Cardiac muscle cell (in vitro differentiated cells and primary cell): ENCODE results near the gene IFT122. TPM values are rescaled to one million over a fixed set of nuclear protein-coding genes. Genes with fewer than 3 reads are reported as not detected.

Experiments used
- DNase-seq, 2 donors: peaks; one replicate each; pipeline versions ENCODE4 v3.0.0 to v3.0.0-alpha.2; 2010 to 2017; ENCODE audit warnings: low read depth in 1 of 2, low spot score in 1 of 2
- H3K27ac ChIP-seq: fragments of 200-600 bp; sonication (generic); 2 replicates; pipeline ENCODE4 v1.5.1; 2016
- H3K27me3 ChIP-seq: fragments of 200-600 bp; sonication (generic); 2 replicates; pipeline ENCODE4 v1.6.0; 2016; ENCODE audit warnings: control low read depth
- H3K36me3 ChIP-seq: fragments of 200-600 bp; sonication (generic); 2 replicates; pipeline ENCODE4 v1.5.1; 2016; ENCODE audit warnings: control low read depth
- H3K4me1 ChIP-seq: fragments of 200-600 bp; sonication (generic); 2 replicates; pipeline ENCODE4 v1.8.1; 2017; ENCODE audit warnings: low read depth, mild to moderate bottlenecking, mixed run types
- H3K4me3 ChIP-seq: fragments of 200-600 bp; sonication (generic); 2 replicates; pipeline ENCODE4 v1.5.1; 2016; ENCODE audit warnings: mild to moderate bottlenecking
- H3K9me3 ChIP-seq: fragments of 200-600 bp; sonication (generic); 2 replicates; pipeline ENCODE4 v1.5.1; 2017; ENCODE audit warnings: low read depth, mild to moderate bottlenecking, control low read depth
- CTCF ChIP-seq: IDR thresholded peaks from 2 replicates; pipeline ENCODE4 v1.5.1; 2012; ENCODE audit warnings: low read depth, mild to moderate bottlenecking, low read length
- polyA plus RNA-seq: library from polyadenylated mRNA; unstranded; fragments of >200 nt; fragmentation: Nextera tagmentation; extraction: Ambion mirVana; gene quantifications from 2 replicates; pipeline ENCODE4 v1.2.1, GENCODE V29; 2016
- total RNA-seq: library from RNA; depleted of rRNA; stranded (reverse); fragments of >200 nt; gene quantifications from 2 replicates; pipeline ENCODE4 v1.2.3, GENCODE V29; 2016

The IFT122 gene
- total and polyA plus RNA-seq, 2 experiments from 2014 or later: 21.9 to 31.5 TPM

GRCh38 chr3:129505341-129505740 lies 65.3 kb downstream of the IFT122 start:
- H3K9me3 ChIP-seq: no peaks in the 10 kb centered on the region
- H3K36me3 ChIP-seq: no peaks in the 10 kb centered on the region
- DNase-seq: no peak
- H3K4me3 ChIP-seq: no peak overlapping the region
- H3K27ac ChIP-seq: no peak overlapping the region
- TF ChIP-seq CTCF: no peak
- H3K27me3 ChIP-seq: no peaks in the 10 kb centered on the region
- peaks cover 38% of the 10 kb centered on the region for H3K4me1 ChIP-seq

DNA sequence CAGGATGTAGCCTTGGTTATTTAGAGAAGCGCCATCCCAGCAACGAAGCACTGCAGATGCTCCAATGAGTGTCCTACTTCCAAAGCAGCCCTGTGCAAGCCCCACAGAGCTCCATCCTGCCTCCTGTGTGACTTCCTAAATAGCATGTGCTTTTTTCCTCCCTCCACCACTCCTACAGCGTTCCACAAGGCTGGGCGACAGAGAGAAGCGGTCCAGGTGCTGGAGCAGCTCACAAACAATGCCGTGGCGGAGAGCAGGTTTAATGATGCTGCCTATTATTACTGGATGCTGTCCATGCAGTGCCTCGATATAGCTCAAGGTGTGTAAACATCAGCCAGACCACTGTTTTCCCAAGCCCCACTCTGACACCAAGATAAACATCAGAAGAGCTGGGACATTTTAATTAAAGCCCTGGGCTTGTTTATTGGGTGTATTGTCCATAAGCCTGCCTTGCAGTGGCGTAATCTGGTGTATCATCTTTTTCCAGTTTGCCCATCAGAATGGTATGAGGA lies 66.3 kb downstream of the IFT122 start:
- Histone ChIP-seq H3K9me3 (no peaks in the 10 kb centered on the region), H3K4me1 (peaks cover 35% of the 10 kb centered on the region), H3K36me3 (no peaks in the 10 kb centered on the region), H3K27ac (no peak overlapping the region), H3K4me3 (no peak overlapping the region), H3K27me3 (no peaks in the 10 kb centered on the region)
- TF ChIP-seq CTCF: no peak
- no peak for DNase-seq

DNA sequence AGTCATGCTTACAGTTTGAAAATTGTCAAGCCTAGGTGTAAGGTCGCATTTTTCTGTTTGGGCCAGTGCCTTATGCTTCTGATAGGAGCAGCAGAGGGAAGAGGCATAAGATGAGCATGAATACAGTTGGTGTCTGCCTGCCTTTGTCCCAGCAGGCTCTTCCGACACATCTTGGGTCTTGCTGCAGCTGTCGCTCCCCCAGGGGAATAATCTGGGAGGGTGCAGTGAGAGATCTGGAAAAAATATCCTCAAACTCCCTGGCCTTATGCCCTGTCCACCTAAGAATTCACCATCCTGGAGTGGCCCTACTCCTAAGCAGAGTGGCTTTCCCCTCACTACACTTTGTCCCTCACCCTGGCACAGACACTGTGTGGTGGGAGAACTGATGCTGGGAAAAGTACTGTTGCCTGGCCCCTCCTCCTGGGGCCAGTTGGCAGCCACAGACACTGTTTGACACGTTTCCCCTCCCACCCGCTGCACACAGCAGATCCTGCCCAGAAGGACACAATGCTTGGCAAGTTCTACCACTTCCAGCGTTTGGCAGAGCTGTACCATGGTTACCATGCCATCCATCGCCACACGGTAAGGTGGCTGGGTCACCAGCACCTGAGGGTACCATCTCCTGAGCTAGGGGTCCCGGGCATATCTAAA lies 67.3 kb downstream of the IFT122 start:
- no peak overlapping the region for H3K27ac ChIP-seq
- no peak for TF ChIP-seq CTCF
- peaks cover 25% of the 10 kb centered on the region for H3K4me1 ChIP-seq
- no peaks in the 10 kb centered on the region for H3K27me3 ChIP-seq
- no peaks in the 10 kb centered on the region for H3K36me3 ChIP-seq
- no peak for DNase-seq
- no peaks in the 10 kb centered on the region for H3K9me3 ChIP-seq
- H3K4me3 ChIP-seq: no peak overlapping the region

DNA sequence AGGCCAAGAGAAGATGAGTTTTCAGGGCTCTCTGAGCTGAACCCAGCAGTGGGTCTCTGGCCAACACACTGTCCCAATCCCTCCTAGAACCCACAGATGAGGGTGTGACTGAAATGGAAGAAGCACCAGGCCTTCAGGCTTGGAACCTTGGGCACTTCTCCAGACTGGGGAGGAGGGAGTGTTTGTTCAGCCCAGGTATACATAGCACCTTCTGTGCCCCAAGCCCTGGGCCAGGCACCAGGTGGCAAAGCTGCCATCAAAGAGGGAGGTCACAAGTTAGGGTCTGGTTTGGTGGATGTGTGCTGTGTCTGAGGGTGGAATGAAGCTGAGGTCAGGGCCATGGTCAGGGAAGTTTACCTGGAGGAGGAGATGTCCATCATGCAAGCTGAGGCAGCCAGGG lies 72.6 kb downstream of the IFT122 start:
- no peaks in the 10 kb centered on the region for H3K27me3 ChIP-seq
- H3K36me3 ChIP-seq: no peaks in the 10 kb centered on the region
- H3K4me1 ChIP-seq: peaks cover 7% of the 10 kb centered on the region
- no peak overlapping the region for H3K4me3 ChIP-seq
- no peak overlapping the region for H3K27ac ChIP-seq
- no peak for TF ChIP-seq CTCF
- H3K9me3 ChIP-seq: no peaks in the 10 kb centered on the region
- no peak for DNase-seq

- Histone ChIP-seq H3K4me1 (peaks cover 7% of the 10 kb centered on the region), H3K36me3 (no peaks in the 10 kb centered on the region), H3K27ac (peak overlapping the region; percentile 16), H3K27me3 (no peaks in the 10 kb centered on the region), H3K4me3 (no peak overlapping the region), H3K9me3 (no peaks in the 10 kb centered on the region)
- DNase-seq: no peak
- TF ChIP-seq CTCF: no peak
Observed at GRCh38 chr3:129513705-129514104, 73.7 kb downstream of the IFT122 start.

GRCh38 chr3:129514110-129514509 lies 74.1 kb downstream of the IFT122 start:
- Histone ChIP-seq H3K27ac (peak overlapping the region; percentile 16), H3K4me1 (peaks cover 7% of the 10 kb centered on the region), H3K9me3 (no peaks in the 10 kb centered on the region), H3K27me3 (no peaks in the 10 kb centered on the region), H3K36me3 (no peaks in the 10 kb centered on the region), H3K4me3 (no peak overlapping the region)
- no peak for DNase-seq
- TF ChIP-seq CTCF: no peak
